GM12892 (cell line): ENCODE data around the gene GSTM3.
"Not testable (repeated sequence)": the region's sequence is repeated elsewhere in the genome, so short reads cannot be mapped to it uniquely, and the experiment has no call there.

ENCODE experiments used
- POLR2A ChIP-seq: IDR thresholded peaks from 2 replicates; pipeline ENCODE4 v1.6.1; 2011; ENCODE audit warnings: low read depth, low read length, control low read depth
- POLR2AphosphoS5 ChIP-seq: IDR thresholded peaks from 2 replicates; pipeline ENCODE4 v1.6.1; 2011; ENCODE audit warnings: low read depth, low read length, control low read depth
- TAF1 ChIP-seq: IDR thresholded peaks from 2 replicates; pipeline ENCODE4 v1.6.1; 2011; ENCODE audit warnings: low read depth, mild to moderate bottlenecking, control low read depth, low read length, borderline replicate concordance

GRCh38 chr1:109756325-109756724, 15.5 kb upstream of the GSTM3 start:
- TF ChIP-seq POLR2A, TAF1, POLR2AphosphoS5: not testable (repeated sequence)
